ENCODE results near the gene BTBD18. TPM values are rescaled to one million over a fixed set of nuclear protein-coding genes. Genes with fewer than 3 reads are reported as not detected.

Gene BTBD18
- total and polyA plus RNA-seq, 2 of the 13 experiments (the other 11 are each of a cell fraction or from before 2014, with no cell fraction given), result not detected

GRCh38 chr11:57741132-57742086, 10.2 kb downstream of the BTBD18 start, which contains the start of gene SELENOH (continued):
- TF ChIP-seq DRAP1 (CRISPR knock-in tag; IDR thresholded peaks at IDR 0.05) (0 out of 2 replicates have a peak, but pooled peaks have one; percentile 33), SMAD1 (CRISPR knock-in tag; IDR thresholded peaks at IDR 0.05; ENCODE audit: borderline replicate concordance, low read depth) (peak; percentile 87; the same call in 1 of the 2 replicates), ZNF780A (CRISPR knock-in tag; IDR thresholded peaks at IDR 0.05) (0 out of 2 replicates have a peak, but pooled peaks have one; percentile 69), NR2F1 (CRISPR knock-in tag; IDR thresholded peaks at IDR 0.05) (0 out of 4 replicates have a peak, but pooled peaks of 1 of the 2 experiments have one; percentile 13), ZNF563 (CRISPR knock-in tag; IDR thresholded peaks at IDR 0.05) (0 out of 2 replicates have a peak, but pooled peaks have one; percentile 68), ZSCAN12 (CRISPR knock-in tag; IDR thresholded peaks at IDR 0.05) (no peak), SUZ12 (IDR thresholded peaks at IDR 0.05; ENCODE audit: low read depth, low read length) (no peak), IRF9 (CRISPR knock-in tag; IDR thresholded peaks at IDR 0.05; ENCODE audit: borderline replicate concordance) (0 out of 2 replicates have a peak, but pooled peaks have one; percentile 20), ZNF883 (CRISPR knock-in tag; IDR thresholded peaks at IDR 0.05; ENCODE audit: not compliant biosample characterization) (peak; percentile 36), GABPB1 (CRISPR knock-in tag; IDR thresholded peaks at IDR 0.05) (peak; percentile 96), ZNF24 (IDR thresholded peaks at IDR 0.05) (no peak), ZNF616 (CRISPR knock-in tag; IDR thresholded peaks at IDR 0.05; ENCODE audit: low read depth) (peak; percentile 88; the same call in 1 of the 2 replicates), TBX2 (CRISPR knock-in tag; IDR thresholded peaks at IDR 0.05; ENCODE audit: borderline replicate concordance) (peak; percentile 62), MTERF4 (CRISPR knock-in tag; IDR thresholded peaks at IDR 0.05) (peak; percentile 58), FOXO4 (CRISPR knock-in tag; conservative IDR thresholded peaks at IDR 0.05) (no peak), ETV5 (CRISPR knock-in tag; IDR thresholded peaks at IDR 0.05; ENCODE audit: borderline replicate concordance) (peak; percentile 74), YY1 (IDR thresholded peaks at IDR 0.05; ENCODE audit: insufficient read depth, insufficient replicate concordance, low read depth, low read length) (no peak), ZSCAN30 (CRISPR knock-in tag; IDR thresholded peaks at IDR 0.05) (peak; percentile 89), ZSCAN5A (CRISPR knock-in tag; IDR thresholded peaks at IDR 0.05; ENCODE audit: borderline replicate concordance) (0 out of 2 replicates have a peak, but pooled peaks have one; percentile 19), TARDBP (CRISPR knock-in tag; IDR thresholded peaks at IDR 0.05) (peak; percentile 82; the same call in 1 of the 2 replicates)

Measured in HepG2 (cell line).